GM13977 (cell line): Measurements from ENCODE around the gene STAT4.

Experiments used
- DNase-seq: peaks from one replicate; pipeline ENCODE4 v3.0.0; 2012; ENCODE audit warnings: low spot score
- CTCF ChIP-seq: IDR thresholded peaks from 2 replicates; pipeline ENCODE4 v1.5.1; 2012; ENCODE audit warnings: mild to moderate bottlenecking, control low read depth; ENCODE audit not compliant: insufficient read depth; ENCODE audit errors: extremely low read depth, missing control alignments
- in situ Hi-C: fragments of 300-500 bp; cut with MboI; formaldehyde crosslinking; loops from one replicate; pipeline ENCODE4 v1.12.0; 2022; ENCODE audit warnings: low sequenced_read_pairs, low pct_unique_long_range_greater_than_20kb, mixed read lengths, inconsistent platforms; ENCODE audit not compliant: unreplicated experiment

STAT4 gene

GRCh38 chr2:191086706-191087105 is 64.1 kb downstream of the STAT4 start:
- no peak for DNase-seq
- in situ Hi-C loops = no loop called here
- TF ChIP-seq CTCF = no peak

GRCh38 chr2:191083540-191083939 is 67.3 kb downstream of the STAT4 start:
- TF ChIP-seq CTCF = no peak
- in situ Hi-C loops = no loop called here
- DNase-seq = no peak

GRCh38 chr2:191082321-191082720 is 68.5 kb downstream of the STAT4 start:
- DNase-seq = no peak
- TF ChIP-seq CTCF = no peak
- in situ Hi-C loops = no loop called here

GRCh38 chr2:191081411-191082155 is 69.2 kb downstream of the STAT4 start:
- DNase-seq = no peak
- in situ Hi-C loops = no loop called here
- TF ChIP-seq CTCF = no peak

GRCh38 chr2:191078165-191078867 is 72.5 kb downstream of the STAT4 start:
- no peak for TF ChIP-seq CTCF
- no peak for DNase-seq
- in situ Hi-C loops = no loop called here

- in situ Hi-C loops = loop anchor here (25.0 kb wide), 1 partner anchor 442 kb away; no protein-coding TSS in a partner anchor
These were observed 80.5 kb downstream of the STAT4 start for GRCh38 chr2:191070276-191070675.

More at GRCh38 chr2:191070276-191070675, 80.5 kb downstream of the STAT4 start:
- no peak for DNase-seq
- TF ChIP-seq CTCF = no peak
